ENCODE data around the gene ARHGEF4.

GRCh38 chr2:131004446-131005209 lies 167.9 kb downstream of the ARHGEF4 start:
- no peak for TF ChIP-seq EZH2 (IDR thresholded peaks at IDR 0.05)
- TF ChIP-seq POLR2AphosphoS5 (IDR thresholded peaks at IDR 0.05; ENCODE audit: borderline replicate concordance, low read depth, low read length), result no peak
- TF ChIP-seq FOXP2 (optimal IDR thresholded peaks at IDR 0.05; ENCODE audit: control extremely low read depth, extremely low read length, insufficient read depth), result no peak

All from SK-N-MC (cell line).